ENCODE measurements around the gene RBMS3. TPM values are rescaled to one million over a fixed set of nuclear protein-coding genes. Genes with fewer than 3 reads are reported as not detected.

The RBMS3 gene
- total and polyA plus RNA-seq, 2 of the 13 experiments (the other 11 are each of a cell fraction or from before 2014, with no cell fraction given), result not detected

DNA sequence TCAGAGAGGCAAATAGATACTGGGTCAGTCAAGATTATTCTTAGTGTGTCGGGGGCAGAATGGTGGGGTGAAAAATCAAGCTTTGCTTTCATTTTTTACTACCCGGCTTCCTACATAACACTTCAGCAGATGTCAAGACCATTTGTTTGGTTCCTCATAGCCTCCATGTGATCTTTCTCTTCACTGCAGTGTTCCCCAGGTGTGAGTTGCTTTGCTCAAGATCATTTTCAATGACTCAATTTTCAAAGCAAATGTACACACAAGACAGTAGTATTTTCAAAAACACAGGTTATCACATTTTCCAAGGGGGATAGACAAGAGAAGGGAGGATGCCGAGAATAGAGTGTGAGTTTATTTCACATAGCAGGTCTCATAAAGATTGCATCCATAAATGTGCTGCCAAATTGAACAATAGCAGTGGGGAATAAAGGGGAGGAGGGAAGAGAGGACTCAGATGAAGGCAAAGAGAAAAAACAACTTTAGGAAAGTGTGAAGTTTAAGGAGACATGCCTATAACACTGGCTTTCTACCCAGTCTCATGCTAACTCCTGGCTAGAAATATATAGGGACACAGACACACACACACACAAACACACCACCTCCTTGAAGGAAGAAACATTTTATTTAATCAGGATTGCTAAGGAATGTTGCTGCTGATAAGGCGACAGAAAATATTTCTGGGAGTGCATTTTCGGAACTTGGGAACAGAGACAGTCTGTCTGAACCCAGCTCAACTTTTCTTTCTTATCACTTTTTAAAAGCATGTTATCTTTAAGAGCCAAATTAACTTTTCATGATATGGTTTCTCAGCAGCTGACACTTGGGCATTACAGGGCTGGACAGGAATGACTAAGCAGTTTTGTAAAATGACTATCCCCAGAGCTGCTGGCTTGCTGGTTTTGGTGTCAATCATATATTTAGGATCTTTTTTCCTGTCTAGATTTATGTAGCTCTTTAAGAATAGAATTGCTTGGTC lies 402.4 kb downstream of the RBMS3 start:
- Histone ChIP-seq H3K9me3 (ENCODE audit: low read length) (no peaks in the 10 kb centered on the region), H3K4me1 (ENCODE audit: insufficient read depth, low read length) (no peaks in the 10 kb centered on the region), H3K27ac (ENCODE audit: extremely low read length, insufficient read depth, low read length) (no peak overlapping the region), H2AFZ (ENCODE audit: low read length) (no peak overlapping the region), H3K27me3 (ENCODE audit: control insufficient read depth in 1 of 2, insufficient read depth in 2 of 2, low read length in 2 of 2) (no peaks in the 10 kb centered on the region), H3K79me2 (ENCODE audit: insufficient read depth, low read length) (no peaks in the 10 kb centered on the region), H3K4me3 (replicated peaks in 1 of 3; ENCODE audit: insufficient read depth in 1 of 3, low read depth in 2 of 3, low read length in 3 of 3) (no peak overlapping the region), H3K9ac (ENCODE audit: insufficient read depth, low read depth, low read length) (no peak overlapping the region), H3K36me3 (replicated peaks in 1 of 2; ENCODE audit: control insufficient read depth in 1 of 2, insufficient read depth in 2 of 2, low read length in 2 of 2) (no peaks in the 10 kb centered on the region), H4K20me1 (ENCODE audit: insufficient read depth, low read length) (no peaks in the 10 kb centered on the region), H3K4me2 (ENCODE audit: low read depth, low read length) (no peak overlapping the region)
- ChIA-PET CTCF (ENCODE audit: low intra/inter-chr PET ratio, low total read pairs) (no interaction called here), POLR2A (no interaction called here)
- TF ChIP-seq SOX6 (IDR thresholded peaks at IDR 0.05) (no peak), SOX6 (CRISPR knock-in tag; IDR thresholded peaks at IDR 0.05) (no peak), NFE2L2 (IDR thresholded peaks at IDR 0.05; ENCODE audit: low read length) (peak; percentile 81), NFE2 (CRISPR knock-in tag; IDR thresholded peaks at IDR 0.05) (peak; percentile 43; the same call in 1 of the 2 replicates)
- no TSS peak for BruUV-seq (replicated peaks)
- intact Hi-C loops (cut with micrococcal nuclease; ENCODE audit: unreplicated experiment), result no loop called here
- 11% methylated on average over 5 of the region's 5 CpGs for WGBS (ENCODE audit: low lambda C conversion rate)
- DNase-seq (ENCODE audit: low spot score) (no peak), ATAC-seq (no peak), FAIRE-seq (no peak)
- in situ Hi-C loops (cut with HindIII; ENCODE audit: extremely low pct_ligation_motif_present, low pct_unique_long_range_greater_than_20kb), result no loop called here

GRCh38 chr3:29686889-29687592 lies 406.2 kb downstream of the RBMS3 start:
- ChIA-PET POLR2A (no interaction called here), CTCF (ENCODE audit: low intra/inter-chr PET ratio, low total read pairs) (no interaction called here)
- TF ChIP-seq MAFK (conservative IDR thresholded peaks at IDR 0.05 in 1 of 2, IDR thresholded peaks at IDR 0.05 in 1 of 2; ENCODE audit: low read length in 2 of 2) (no peak), NFE2 (CRISPR knock-in tag; IDR thresholded peaks at IDR 0.05) (no peak), ZNF740 (CRISPR knock-in tag; IDR thresholded peaks at IDR 0.05) (no peak), SP4 (CRISPR knock-in tag; IDR thresholded peaks at IDR 0.05) (no peak), MYNN (CRISPR knock-in tag; IDR thresholded peaks at IDR 0.05; ENCODE audit: low read depth) (no peak), ATF7 (IDR thresholded peaks at IDR 0.05) (peak; percentile 51; the same call in 1 of the 2 replicates), ATF7 (CRISPR knock-in tag; IDR thresholded peaks at IDR 0.05) (no peak)
- no peaks in the 10 kb centered on the region for H3K36me3 ChIP-seq (replicated peaks in 1 of 2; ENCODE audit: control insufficient read depth in 1 of 2, insufficient read depth in 2 of 2, low read length in 2 of 2)
- no peak overlapping the region for H3K27ac ChIP-seq (ENCODE audit: extremely low read length, insufficient read depth, low read length)
- H4K20me1 ChIP-seq (ENCODE audit: insufficient read depth, low read length), result no peaks in the 10 kb centered on the region
- H3K9ac ChIP-seq (ENCODE audit: insufficient read depth, low read depth, low read length), result no peak overlapping the region
- intact Hi-C loops (cut with micrococcal nuclease; ENCODE audit: unreplicated experiment) (no loop called here), in situ Hi-C loops (cut with HindIII; ENCODE audit: extremely low pct_ligation_motif_present, low pct_unique_long_range_greater_than_20kb) (no loop called here)
- H3K4me2 ChIP-seq (ENCODE audit: low read depth, low read length), result no peak overlapping the region
- no TSS peak for BruUV-seq (replicated peaks)
- H3K4me1 ChIP-seq (ENCODE audit: insufficient read depth, low read length), result no peaks in the 10 kb centered on the region
- FAIRE-seq, result no peak
- H3K4me3 ChIP-seq (replicated peaks in 1 of 3; ENCODE audit: insufficient read depth in 1 of 3, low read depth in 2 of 3, low read length in 3 of 3), result no peak overlapping the region
- 11% methylated on average over 2 of the region's 2 CpGs for WGBS (ENCODE audit: low lambda C conversion rate)
- no peaks in the 10 kb centered on the region for H3K9me3 ChIP-seq (ENCODE audit: low read length)
- no peak overlapping the region for H2AFZ ChIP-seq (ENCODE audit: low read length)
- DNase-seq (ENCODE audit: low spot score), result no peak
- no peaks in the 10 kb centered on the region for H3K79me2 ChIP-seq (ENCODE audit: insufficient read depth, low read length)
- ATAC-seq, result no peak
- no peaks in the 10 kb centered on the region for H3K27me3 ChIP-seq (ENCODE audit: control insufficient read depth in 1 of 2, insufficient read depth in 2 of 2, low read length in 2 of 2)
